Measurements from ENCODE around the gene KLHL33. TPM values are rescaled to one million over a fixed set of nuclear protein-coding genes. Genes with fewer than 3 reads are reported as not detected.

KLHL33 gene
- total RNA-seq, 1 donor from 2014 or later, result 0.26 TPM

- no peak for DNase-seq (ENCODE audit: low spot score)
Observed at GRCh38 chr14:20413744-20414082, 22.3 kb downstream of the KLHL33 start.

DNA sequence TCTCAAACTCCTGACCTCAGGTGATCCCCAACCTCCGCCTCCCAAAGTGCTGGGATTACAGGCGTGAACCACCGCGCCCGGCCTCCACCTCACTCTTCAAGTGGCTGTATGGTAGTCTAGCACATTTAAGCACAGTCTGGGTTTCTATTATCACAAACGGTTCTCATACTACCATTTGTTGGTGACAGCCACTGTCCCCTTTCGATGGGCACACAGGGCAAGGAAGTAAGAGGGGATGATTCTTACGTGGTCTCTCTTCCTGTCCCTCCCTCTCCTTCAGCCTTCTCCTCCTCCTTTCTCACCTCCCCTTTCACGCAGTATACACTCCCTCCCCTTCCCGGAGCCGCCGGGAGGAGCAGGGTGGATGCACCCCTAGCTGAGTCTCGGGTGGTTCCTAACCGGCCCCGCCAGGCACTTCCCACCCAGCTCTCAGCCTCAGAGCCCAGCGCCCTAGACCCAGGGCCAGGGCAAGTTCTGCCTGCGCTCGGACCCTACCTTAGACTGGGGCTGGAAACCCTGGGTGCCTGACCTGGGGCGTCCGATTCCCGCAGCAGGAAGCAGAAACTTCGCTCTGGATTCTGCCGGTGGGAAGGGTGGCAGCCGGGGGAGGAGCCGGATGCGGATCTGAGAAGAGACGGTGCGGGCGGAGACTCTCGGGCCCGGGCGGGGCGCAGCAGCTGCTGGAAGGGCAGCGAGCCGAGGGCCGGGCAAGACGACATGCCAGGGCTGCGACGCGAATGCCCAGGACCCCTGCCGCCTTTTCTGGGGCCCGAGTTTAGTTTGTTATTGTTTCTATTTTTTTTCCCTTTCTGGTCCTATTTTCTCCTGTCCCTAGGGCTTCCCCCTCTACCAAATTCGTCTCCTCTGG, 22.9 kb downstream of the KLHL33 start, which contains the start of gene TEP1:
TSS of gene TEP1 (minus strand) at position 626 of the 868 bp plus-strand sequence. CDS start 5,062 bp downstream, outside the sequence.
- DNase-seq (ENCODE audit: low spot score), result peak; percentile 91

DNA sequence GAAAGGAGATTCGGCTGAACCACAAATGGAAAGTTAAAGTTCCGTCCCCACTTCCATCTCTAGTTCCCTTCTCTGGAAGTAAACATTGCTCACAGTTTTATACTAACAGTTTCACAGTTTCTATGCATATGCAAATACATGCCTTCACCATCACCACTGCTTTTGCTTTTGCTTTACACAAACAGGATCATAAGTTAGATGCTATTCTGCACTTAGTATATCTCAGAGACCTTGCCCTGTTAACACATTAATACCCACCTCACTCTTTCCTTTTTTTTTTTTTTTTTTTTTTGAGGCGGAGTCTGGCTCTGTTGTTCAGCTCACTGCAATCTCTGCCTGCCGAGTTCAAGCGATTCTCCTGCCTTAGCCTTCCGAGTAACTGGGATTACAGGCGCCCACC, 23.6 kb downstream of the KLHL33 start:
- no peak for DNase-seq (ENCODE audit: low spot score)

GRCh38 chr14:20409226-20409625, 26.7 kb downstream of the KLHL33 start:
- no peak for DNase-seq (ENCODE audit: low spot score)

GRCh38 chr14:20403521-20403920, 32.4 kb downstream of the KLHL33 start:
- no peak for DNase-seq (ENCODE audit: low spot score)

DNA sequence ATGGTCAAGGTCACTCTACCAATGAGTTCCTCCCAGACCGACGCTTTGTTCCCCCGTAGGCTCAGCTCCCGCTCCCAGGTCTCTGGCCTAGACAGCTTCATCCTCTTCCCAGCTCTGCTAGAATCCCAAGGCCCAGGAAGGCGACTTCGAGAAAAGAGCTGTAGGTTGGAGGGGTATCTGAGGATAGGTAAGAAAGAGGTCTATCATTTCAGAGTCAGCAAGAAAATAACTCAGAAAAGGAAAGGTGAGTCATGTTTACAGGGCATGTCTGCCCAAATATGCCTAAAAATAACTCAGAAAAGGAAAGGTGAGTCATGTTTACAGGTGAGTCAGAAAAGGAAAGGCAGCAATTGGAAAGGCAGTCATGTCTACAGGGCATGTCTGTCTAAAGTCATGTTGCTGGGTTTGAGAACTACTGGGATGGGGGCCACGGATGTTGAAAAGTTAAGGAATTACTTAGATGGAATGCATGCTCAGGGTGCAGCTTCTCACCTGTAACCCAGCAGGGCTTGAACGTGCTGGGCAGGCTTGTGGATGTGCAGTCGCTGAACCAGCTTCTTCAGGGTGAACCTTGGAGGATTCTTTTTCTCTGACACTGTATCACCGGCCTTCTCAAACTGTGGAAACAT, 34.9 kb downstream of the KLHL33 start:
- DNase-seq (ENCODE audit: low spot score), result peak; percentile 47

- DNase-seq (ENCODE audit: low spot score), result no peak
Observed at GRCh38 chr14:20400589-20400964, 35.4 kb downstream of the KLHL33 start.

DNA sequence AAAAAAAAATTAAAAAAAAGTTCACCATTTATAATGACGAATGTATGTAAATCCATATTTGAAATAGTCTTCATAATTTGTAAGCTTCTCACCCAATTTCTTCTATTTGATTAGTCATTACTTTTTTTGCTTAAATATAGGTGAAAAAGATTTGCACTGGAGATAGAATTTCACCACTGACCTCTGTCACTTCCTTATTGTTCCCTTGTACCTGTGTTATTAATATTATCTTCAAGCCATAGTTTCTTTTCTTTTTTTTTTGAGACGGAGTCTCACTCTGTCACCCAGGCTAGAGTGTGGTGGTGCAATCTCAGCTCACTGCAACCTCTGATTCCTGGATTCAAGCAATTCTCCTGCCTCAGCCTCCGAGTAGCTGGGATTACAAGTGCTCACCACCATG, 38.5 kb downstream of the KLHL33 start:
- no peak for DNase-seq (ENCODE audit: low spot score)

DNA sequence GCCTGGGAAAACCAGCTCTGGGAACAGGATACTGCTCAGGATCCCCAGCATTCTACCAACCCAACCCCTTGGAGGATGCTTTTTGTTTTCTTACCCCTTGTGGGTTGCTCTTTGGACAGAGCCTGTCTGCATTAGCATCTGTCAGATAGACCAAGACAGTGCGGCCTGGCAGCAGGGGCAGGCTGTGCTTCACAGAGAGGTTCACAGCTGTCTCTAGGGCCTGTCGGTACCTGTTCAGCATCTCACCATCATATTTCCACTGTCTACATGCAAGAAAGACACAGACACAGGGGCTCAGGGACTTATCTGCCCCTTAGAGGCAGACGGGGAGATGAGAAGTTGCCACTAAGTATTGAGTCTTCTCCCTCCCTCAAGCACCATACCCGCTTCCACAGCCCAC, 44.5 kb downstream of the KLHL33 start:
- no peak for DNase-seq (ENCODE audit: low spot score)

GRCh38 chr14:20388159-20388558, 47.8 kb downstream of the KLHL33 start:
- no peak for DNase-seq (ENCODE audit: low spot score)

DNA sequence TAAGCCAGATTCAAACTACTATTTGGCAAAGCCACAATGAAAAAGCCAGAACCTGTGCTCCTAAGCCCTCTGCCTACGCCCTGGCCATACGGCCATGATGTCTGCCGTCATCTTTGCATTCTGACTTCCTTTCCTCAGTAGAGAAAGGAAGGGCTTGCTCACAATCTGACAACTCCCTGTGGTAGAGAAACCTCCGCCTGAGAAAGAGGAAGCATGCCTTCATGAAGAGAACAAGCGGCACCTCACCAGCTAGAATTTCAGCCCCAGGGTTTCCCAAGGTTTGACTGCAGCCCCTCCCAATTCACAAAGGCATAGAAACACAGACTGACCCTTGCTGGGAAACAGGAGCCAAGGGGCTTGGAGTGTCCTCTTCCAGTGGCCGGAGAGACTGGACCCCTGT, 48.4 kb downstream of the KLHL33 start:
- DNase-seq (ENCODE audit: low spot score), result no peak

DNA sequence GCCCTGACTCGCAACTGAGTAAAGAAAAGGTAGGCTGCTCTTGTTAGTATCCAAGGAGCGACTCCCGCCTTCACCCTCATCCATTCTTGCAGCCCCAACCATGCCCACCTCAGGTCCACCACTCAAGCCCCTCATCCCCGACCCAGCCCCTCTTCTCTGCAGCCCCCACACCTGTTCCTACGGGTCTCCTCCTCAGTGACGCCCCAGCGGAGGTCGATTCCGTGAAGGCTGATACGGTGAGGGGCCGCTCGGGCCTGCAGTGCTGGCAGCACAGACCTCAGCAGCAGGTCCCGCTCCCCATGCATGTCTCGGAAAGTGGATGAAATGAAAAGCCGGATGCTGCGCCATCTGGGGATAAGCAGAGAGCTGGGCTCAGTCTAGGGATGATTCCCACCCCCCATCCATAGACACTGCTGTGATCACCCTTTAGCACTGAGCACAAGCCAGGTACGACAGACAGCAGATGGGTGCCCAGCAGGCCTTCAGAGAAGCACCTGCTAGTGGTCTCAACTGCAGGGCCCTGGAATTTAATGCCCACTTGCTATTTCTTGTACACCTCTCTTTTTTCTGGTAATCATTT, 49.6 kb downstream of the KLHL33 start:
- DNase-seq (ENCODE audit: low spot score), result no peak

GRCh38 chr14:20384886-20385285, 51.1 kb downstream of the KLHL33 start:
- no peak for DNase-seq (ENCODE audit: low spot score)

DNA sequence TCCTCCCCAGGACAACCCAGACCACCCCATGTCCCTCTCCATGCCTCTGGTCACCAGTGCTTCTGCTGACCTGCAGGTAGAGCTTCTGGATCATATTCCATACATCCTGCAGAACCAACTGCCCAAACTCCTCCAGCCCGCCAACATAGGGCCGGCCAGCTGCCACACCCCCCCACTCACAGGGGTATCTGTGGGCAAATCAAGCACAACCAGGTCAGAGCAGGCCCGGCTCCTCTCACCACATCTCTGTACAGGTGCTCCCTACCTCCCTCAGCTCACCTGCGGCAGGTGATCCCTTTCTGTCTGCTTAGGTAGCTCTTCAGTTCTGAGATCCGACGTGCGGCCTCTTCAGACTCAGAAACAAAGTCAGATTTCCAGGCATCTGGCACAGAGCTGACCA, 51.6 kb downstream of the KLHL33 start:
- DNase-seq (ENCODE audit: low spot score), result no peak

DNA sequence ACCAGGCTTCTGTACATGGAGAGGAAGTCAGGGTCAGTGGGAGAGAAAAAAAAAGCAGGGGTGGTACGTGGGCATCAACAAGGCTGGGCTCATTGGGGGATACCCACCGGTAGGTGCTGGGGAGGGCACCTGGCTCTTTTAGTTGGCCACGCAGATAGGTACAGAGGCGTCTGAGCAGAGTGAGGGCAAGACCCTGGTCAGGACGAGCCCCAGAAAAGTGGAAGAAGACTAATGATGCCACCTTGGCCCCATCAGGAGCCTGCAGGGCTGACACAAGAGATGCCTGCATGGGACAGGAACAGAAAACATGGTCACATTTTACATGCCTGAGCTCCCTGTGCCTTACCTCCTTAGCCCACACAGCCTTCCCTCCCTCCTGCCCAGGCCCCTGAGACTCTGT, 52.3 kb downstream of the KLHL33 start:
- no peak for DNase-seq (ENCODE audit: low spot score)

- DNase-seq (ENCODE audit: low spot score), result no peak
Observed at GRCh38 chr14:20383032-20383431, 52.9 kb downstream of the KLHL33 start.

- DNase-seq (ENCODE audit: low spot score), result no peak
Observed at GRCh38 chr14:20382526-20382925, 53.4 kb downstream of the KLHL33 start.

DNA sequence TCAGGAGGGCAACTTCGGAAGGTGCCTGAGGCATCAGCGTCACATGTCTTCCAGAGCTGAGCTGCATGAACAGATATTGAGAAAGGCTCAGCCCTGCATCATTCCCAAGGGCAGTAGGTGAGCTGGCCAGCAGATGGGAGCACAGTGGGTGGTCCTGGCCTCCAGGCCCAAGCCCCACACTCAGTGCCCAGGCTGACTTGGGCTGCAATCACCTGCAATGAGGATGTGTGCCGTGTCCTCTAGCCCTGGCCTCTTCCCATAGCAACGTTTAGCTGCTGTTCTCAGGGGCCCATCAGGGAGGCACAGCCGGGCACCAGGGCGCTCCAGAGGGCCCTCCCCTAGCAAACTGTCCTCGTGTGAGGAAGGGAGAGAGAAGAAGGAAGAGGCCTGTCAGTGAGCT, 54.6 kb downstream of the KLHL33 start:
- no peak for DNase-seq (ENCODE audit: low spot score)

GRCh38 chr14:20380681-20381080, 55.3 kb downstream of the KLHL33 start:
- no peak for DNase-seq (ENCODE audit: low spot score)

- no peak for DNase-seq (ENCODE audit: low spot score)
Observed at GRCh38 chr14:20379743-20380142, 56.2 kb downstream of the KLHL33 start.

DNA sequence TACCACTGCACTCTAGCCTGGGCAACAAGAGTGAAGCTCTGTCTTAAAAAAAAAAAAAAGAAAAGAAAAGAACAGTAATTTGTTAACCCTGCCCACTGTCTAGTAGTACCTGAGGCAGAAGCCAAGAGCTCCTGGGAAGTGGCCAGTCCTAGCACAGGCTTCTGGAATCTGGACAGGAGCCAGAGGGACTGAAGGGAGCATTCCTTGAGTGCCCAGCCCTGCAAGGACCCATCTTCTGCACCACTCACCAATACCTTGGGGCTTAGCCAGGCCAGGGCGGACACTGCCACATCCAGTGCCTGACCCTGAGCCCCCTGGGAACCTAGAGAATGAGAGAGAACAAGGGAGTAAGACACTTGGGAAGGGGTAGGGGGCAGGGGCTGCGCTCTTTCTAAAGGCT, 58.8 kb downstream of the KLHL33 start:
- DNase-seq (ENCODE audit: low spot score), result no peak

GRCh38 chr14:20376071-20376588, 59.8 kb downstream of the KLHL33 start:
- DNase-seq (ENCODE audit: low spot score), result no peak
